Ishikawa (cell line): ENCODE results near the gene CEMP1.

ENCODE experiments used
- CEBPB ChIP-seq: IDR thresholded peaks from 2 replicates; pipeline ENCODE4 v1.6.1; 2012
- EP300 ChIP-seq: IDR thresholded peaks from 2 replicates; pipeline ENCODE4 v1.6.1; 2012; ENCODE audit warnings: borderline replicate concordance
- NFIC ChIP-seq: IDR thresholded peaks from 2 replicates; pipeline ENCODE4 v1.6.1; 2012
- TAF1 ChIP-seq: IDR thresholded peaks from 2 replicates; pipeline ENCODE4 v1.6.1; 2012; ENCODE audit warnings: low read depth, mild to moderate bottlenecking
- YY1 ChIP-seq: IDR thresholded peaks from 2 replicates; pipeline ENCODE4 v1.6.1; 2012; ENCODE audit warnings: low read depth

- TF ChIP-seq NFIC (no peak), EP300 (no peak), TAF1 (no peak), YY1 (no peak), CEBPB (no peak)
Measured at GRCh38 chr16:2511128-2511800, 19.9 kb downstream of the CEMP1 start.
